HG02885 (cell line): Measurements from ENCODE around the gene DSC1.

Source experiments
- ATAC-seq: cut with Tn5 transposase; IDR thresholded peaks from one replicate; pipeline ENCODE4 v1.9.1; 2021; ENCODE audit warnings: mild to moderate bottlenecking; ENCODE audit not compliant: unreplicated experiment, poor library complexity

Gene DSC1, protein sequence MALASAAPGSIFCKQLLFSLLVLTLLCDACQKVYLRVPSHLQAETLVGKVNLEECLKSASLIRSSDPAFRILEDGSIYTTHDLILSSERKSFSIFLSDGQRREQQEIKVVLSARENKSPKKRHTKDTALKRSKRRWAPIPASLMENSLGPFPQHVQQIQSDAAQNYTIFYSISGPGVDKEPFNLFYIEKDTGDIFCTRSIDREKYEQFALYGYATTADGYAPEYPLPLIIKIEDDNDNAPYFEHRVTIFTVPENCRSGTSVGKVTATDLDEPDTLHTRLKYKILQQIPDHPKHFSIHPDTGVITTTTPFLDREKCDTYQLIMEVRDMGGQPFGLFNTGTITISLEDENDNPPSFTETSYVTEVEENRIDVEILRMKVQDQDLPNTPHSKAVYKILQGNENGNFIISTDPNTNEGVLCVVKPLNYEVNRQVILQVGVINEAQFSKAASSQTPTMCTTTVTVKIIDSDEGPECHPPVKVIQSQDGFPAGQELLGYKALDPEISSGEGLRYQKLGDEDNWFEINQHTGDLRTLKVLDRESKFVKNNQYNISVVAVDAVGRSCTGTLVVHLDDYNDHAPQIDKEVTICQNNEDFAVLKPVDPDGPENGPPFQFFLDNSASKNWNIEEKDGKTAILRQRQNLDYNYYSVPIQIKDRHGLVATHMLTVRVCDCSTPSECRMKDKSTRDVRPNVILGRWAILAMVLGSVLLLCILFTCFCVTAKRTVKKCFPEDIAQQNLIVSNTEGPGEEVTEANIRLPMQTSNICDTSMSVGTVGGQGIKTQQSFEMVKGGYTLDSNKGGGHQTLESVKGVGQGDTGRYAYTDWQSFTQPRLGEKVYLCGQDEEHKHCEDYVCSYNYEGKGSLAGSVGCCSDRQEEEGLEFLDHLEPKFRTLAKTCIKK

DNA sequence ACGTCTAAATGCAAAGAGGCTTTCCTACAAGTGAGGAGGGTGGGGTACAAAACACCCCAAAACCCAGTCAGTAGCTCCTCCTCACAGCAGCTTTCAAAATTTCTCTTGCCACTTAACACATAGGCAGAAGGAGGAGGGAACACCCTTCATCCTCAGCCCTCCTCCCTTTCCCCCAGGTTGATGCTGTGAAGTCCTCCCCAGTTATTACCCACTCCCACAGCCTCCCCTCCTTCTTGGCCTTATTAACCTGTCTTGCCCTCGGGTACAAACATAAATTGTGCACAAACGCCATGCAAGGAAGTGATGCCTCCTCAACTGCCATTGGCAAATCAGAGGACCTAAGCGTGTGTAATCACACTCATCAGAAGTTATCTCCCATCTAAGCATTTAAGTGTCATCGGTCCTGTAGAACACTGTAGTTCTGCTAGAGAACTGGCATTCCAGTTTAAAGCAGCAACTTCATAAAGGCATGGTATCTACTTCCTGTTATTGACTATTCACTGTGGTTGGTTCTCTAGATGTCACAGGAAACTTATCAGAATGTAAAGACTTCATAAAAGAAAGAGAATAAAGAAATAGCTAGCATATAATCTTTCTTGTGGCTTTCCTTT is at the start of gene DSC1:
Gene DSC1 (minus strand): TSS at position 32 of the 611 bp plus-strand sequence. CDS start 262 bp downstream, outside the sequence.
- ATAC-seq = no peak

DNA sequence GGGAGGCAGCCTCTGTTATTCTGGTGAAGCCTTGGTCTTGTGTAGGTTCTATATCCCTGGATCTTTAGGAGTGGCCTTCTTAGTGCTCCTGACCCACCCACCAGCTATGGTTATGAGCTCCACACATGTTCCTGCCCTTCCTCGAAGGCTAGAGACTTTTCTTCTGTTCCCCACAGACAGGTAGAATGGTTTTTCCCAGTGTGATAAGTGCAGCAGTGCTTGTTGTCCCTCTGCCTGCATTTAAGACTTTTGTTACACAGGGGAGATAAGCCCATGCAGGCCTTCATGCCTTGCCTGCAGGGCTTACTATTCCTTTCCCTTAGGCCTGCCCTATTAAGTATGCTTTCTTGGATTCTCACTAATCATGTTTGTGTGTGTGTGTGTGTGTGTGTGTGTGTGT is 48.4 kb upstream of the DSC1 start:
- no peak for ATAC-seq

DNA sequence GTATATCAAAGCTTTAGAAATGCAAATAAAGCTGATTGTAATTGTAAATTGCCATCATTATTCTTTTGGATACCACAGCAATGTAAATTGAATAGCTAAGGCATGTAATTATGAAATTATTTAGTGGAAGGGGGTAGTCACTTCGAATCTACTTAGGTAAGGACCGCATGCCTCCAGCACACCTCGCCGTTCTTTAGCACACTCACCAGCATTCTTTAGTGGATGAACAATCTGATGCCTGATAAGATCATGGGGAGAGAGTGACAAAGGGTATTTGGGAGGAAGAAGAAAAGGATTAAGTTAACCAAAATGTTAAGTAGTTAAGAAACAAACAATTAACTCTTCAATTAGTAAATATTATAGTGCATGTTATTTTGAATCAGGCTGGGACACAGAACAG is 46.4 kb upstream of the DSC1 start:
- no peak for ATAC-seq

DNA sequence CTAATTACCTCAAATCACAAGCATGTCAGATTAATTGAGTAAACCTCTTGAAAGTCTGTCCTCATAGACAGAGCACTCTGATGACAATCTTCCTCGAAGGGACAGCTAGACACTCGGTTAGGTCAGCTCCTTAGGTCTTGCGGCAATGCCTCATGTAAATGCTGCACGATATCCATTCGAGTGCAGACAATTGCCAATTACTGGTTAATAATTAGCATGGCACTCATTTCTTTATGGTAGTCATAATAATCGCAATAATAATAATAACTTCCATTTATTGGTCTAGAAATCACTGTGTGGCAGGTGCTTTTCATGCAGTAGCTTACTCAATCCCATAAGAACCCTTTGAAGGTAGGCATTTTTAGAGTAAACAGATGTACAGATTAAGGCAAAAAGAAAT is 44.7 kb upstream of the DSC1 start:
- ATAC-seq = no peak

DNA sequence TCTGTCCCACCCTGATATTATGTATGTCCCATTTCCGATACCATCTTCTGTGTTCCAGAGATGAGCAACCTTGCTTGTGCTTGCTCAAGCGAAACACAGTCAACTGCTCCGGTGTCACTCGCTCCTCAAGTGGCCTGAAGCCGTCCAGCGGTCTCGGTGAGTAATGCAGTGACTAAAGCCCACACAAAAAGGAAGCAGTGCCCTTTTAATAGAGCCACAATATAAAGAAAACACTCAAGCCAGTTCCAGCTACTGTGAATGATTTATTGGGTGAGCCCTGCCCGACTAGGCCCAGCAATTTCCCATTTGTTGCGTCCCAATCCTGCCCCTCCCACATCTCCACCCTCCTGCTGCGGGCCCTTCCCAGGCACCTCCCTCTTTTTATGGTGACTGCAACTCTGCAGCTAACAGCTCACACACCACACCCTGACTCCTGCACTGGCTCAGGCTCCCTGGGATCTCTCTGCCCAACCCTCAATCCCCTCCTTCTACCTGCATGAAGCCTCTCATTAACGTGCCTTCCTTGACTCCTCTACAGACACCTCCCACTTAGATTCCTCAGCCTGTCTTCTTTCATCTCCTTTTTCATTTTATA is 44.2 kb upstream of the DSC1 start:
- peak; percentile 97 for ATAC-seq

DNA sequence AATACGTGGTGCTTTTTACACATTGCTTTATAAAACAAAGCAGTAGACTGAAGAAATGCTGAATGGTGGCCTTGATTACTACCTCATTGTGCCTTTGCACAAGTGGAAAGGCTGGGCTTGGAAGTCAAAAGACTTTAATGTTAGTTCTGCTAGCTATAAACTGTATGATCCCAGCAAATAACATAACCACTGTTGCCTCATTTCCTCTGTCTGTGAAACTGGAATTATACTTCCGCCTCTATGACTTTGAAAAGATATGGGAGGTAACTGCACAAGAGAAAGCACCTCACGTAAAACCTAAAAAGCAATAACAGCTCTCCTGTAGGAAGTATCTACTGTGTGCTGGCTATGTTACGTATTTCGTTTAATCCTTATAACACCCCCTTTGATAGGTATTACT is 43.4 kb upstream of the DSC1 start:
- no peak for ATAC-seq

DNA sequence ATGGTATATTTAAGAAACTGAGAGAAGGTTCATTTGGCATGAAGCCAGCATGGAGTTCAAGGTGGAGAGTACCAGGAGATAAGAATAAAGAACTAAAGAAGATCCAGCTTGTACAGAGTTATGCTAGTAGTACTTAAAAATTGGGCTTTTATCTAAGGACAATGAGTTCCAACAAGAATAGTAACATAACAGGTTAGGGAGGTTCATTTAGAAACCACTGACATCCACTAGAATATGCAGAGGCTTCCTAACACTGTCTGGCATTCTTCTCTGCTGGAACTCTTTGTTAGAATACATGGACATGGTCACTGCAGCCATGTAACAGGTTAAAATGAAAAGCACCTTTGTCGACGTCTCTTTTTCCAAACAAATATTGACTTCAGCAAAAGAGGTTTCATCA is 42.6 kb upstream of the DSC1 start:
- no peak for ATAC-seq

DNA sequence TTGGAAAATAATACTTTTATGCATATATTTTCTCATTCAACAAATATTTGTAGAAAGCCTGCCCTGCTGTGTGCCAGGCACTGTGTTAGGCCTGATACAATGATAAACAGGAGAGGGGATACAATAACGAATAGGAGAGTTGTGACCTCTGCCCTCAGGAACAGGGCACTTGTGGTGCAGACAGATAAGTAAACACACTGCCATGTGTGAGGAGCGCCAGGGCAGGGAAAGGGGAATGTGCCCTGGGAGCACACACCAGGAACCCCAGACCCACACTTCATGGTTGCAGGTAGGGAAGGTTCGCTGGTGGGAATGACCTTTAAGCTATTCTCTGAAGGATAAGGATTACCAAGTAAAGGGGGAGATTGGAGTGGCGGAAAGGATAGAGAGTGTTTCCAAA is 42.2 kb upstream of the DSC1 start:
- no peak for ATAC-seq

DNA sequence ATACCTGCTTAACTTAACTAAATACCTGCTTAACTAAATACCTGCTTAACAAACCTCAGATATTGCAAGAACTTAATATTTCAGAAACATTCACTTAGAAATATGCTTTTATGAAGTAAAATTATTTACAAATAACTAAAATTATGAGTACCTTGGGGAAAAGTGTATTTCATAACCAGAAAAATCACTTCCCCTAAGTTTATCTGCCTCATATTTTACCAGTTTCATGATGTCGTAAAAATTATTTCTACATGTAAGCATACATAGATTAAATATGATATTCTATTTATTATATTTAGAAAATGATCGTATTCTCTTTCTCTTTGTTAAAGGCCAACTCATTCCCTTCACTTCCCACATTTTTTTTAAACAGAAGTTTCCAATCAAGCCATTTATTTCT is 41.5 kb upstream of the DSC1 start:
- no peak for ATAC-seq

DNA sequence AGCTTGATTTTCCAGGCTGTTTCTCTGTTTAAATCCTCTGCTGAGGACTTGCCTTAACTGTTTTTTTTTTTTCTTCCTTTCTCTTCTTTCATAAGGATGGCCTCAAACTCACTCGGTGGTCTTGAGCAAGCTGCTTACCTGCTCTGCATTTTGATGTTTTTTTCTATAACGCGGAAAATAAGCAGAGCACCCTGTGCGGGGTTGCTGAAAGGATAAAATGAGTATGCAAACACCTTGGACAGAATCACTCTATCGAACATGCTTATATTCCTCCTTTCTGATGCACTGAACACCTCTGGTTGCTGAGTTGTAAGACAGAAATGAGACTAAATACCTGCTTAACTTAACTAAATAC is 41.1 kb upstream of the DSC1 start:
- no peak for ATAC-seq

DNA sequence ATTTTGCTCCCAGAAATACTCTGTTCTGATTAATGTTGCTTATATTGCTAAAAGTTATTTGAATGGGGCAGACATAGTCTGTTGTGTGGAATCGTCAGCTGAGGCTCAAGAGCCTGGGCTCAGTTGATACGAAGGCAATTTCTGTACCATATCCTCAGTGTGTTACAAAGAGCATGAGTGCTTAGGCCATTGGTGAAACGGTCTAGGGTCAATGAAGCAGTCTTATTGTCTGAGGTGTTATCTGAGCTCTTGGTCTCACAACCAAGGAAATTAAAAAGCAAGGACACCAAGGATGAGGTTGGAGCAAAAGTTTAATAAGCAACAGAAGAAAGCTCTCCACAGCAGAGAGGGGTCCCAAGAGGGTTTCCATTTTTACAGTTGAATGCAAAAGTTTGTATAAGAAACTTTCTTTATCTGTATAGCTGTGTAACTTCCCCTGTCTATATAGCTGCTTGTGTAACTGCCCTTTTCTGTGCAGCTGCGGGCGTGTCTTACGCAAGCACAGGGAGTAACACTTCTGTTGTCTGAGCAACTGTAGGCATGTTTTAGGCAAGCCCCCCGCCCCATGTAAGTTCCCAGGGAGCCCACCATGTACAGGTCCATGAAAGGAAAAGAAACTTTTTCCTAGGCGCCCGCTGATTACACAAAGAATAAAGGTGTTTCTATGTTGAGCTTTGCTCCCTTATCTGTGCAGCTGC is 40.6 kb upstream of the DSC1 start:
- ATAC-seq = no peak

DNA sequence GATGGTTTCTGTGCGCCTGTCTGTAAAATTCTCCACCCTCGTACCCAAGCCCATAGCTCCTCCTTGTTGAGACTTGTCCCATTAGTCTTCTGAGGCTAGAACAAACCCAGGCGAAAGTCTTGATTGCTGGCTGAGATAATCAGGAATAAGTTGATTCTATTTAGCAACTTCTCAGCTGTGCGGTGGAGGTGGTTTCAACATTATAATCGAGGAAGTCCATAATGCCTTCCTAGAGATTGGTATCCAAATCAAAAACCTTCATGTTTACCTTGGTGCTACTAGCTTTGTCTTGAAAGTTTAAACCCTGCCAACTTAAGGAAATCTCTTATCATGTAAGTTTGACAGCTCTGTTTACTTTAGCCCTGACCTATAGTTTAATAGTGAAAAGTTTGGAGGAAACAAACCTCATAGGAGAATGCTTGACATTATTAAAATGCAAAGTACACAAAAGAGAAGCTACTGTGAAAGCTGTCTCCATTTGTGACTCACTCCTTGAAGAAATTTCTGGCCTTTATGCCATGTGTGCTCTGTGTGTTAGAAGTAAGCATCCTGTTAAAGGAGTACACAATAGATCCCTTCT is 36.6 kb upstream of the DSC1 start:
- no peak for ATAC-seq

DNA sequence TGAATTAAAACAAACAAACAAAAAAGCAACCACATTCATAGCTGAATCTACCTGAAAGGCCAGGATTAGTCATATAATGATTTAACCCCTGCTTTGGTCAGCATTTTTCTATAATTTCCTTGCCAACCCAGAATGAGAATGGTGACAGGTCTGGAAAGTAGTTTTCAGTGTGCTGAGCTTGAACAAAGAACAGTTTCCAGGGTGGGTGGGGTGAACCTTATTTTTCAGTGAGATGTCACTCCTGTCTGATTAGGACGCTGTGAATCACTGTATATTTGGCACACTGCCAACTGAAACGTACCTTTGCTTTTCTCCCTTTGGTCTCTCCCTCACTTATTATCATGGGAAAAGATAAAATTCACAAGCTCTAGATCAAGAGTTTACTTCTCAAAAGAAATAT is 35.0 kb upstream of the DSC1 start:
- ATAC-seq = no peak

DNA sequence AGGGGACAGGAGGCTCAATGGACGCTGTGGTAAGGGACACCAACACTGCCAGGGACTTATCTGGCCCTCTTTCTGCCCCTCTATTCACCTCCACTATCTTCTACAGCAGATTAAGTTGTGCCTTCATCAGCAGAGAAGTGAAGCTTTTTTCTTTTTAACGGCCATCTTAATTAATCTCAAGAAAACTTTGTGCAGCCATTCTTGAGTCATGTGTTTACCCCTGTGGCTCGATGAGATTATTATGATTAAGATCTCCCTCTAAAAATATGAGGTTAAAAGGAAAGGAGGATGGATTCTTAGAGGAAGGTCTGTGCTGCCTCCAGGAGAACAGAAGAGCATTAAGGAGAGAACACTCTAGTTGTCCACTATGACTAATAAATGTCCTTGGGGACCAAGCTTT is 32.4 kb upstream of the DSC1 start:
- ATAC-seq = no peak

DNA sequence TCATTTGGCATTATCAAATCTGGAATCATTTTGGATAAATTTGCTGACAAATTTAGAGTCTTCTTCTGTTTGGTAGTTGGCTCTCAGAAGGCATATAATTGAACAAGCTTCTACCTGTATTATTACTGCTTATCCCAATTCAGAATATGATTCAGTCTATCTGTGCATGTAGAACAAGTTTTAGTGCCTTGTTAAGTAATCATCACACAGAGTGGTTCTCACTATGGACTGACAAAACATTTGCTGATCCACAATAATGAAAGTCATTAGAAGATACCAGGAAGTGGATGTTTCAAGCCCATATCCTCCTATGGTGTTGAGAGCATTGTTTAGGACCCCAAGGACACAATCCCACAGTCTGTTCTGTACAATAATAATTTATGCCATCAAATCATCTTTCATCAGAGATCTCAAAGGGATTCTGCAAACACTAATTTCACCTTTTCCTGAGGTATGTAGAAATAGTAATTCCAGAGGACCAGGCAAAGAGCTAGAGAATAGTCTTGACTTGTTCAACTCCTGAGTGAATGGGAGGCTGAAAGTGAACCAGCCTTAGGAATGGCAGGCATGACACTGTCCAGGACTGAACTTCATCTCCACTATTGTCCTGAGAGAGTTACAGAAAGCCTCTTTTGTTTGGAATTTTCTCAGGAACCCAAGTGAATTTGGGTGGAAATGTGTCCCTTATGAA is 29.6 kb upstream of the DSC1 start:
- ATAC-seq = no peak

DNA sequence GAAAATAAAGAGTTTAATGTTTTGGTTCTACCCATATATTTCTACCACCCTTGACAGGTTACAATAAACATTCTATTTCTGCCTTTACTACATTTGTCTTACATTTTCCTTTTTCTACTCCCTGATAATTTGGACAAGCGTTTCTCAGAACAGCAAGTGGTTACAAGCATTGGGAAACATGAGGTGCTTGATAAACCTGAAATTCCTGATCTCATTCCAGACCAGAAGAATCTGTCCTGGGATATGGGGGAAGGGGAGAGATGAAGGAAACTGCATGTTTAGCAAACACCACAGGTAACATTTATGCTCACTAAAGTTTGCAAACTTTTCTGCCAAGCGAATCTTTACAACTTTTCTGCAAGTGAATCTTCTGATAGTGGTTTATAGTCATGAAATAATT is 28.3 kb upstream of the DSC1 start:
- ATAC-seq = no peak

DNA sequence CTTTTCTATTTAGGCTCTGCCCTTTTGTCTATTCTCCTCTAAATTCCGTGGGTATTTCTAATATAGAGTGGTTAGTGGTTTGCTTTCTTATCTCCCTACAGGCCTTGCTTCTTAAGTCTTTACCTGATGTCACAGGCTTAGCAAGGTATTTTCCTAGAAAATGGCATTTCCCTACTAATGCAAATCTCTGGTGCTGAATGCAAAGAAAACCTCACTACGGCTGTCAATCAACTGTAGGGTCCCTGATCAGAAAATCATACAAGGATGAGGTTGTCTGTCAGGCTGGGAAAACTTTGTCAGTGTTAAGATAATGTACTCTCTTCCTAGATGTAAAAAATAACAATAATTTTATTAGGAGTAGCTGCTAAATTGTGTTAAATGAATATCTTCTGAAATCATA is 27.1 kb upstream of the DSC1 start:
- ATAC-seq = no peak

DNA sequence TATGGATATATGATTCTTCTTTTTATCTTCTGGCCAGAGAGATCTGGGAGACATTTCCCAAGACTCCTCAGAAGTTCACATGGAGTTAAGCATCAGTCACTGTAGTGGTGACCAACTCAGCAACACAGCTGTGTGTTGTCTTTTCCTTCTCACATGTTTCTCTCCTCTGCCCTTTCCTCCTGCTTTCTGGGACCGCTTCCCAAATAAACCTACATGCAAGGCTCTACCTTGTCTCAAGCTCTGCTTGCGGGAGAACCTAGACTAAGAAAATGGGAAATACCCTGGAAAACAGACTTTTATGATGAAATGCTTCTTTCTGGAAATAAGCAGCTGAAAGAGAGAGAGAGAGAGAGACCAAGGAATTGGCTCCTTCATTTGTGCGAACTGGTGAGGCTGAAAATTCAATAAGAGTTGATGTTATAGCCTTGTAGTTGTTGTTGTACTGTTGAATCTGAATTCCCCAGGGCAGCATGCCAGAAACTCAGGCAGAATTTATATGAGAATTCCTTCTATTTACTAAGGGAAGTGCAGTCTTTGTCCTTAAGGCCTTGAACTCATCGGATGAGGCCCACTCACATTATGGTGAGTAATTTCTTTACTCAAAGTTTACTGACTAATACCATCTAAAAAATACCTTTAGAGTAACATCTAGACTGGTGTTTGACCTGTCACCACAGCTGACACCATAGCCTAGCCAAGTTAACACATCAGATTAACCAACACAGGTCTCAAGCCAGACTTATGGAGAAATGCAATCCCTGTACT is 22.7 kb upstream of the DSC1 start:
- ATAC-seq = no peak

DNA sequence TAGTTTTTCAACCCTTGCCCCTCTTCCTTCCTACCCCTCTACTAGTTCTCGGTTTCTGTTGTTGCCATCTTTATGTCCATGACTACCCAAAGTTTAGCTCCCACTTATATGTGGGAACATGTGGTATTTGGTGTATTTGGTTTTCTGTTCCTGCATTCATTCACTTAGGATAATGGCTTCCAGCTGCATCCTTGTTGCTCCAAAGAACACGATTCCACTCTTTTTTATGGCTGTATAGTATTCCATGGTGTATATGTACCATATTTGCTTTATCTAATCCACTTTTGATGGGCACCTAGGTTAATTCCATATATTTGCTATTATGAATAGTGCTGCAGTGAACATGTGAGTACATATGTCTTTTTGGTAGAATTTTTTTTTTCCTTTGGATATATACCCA is 20.6 kb upstream of the DSC1 start:
- no peak for ATAC-seq
